Rectal smooth muscle tissue (tissue), 1 donor: Measurements from ENCODE around the gene KLHL25.
"Not testable (repeated sequence)": the region's sequence is repeated elsewhere in the genome, so short reads cannot be mapped to it uniquely, and the experiment has no call there.

Experiments
- H3K27ac ChIP-seq: one replicate; pipeline ENCODE4 v1.7.0; 2013; ENCODE audit warnings: low read depth, low read length, inconsistent platforms
- H3K27me3 ChIP-seq: one replicate; pipeline ENCODE4 v1.7.0; 2013; ENCODE audit warnings: low read length; ENCODE audit not compliant: control insufficient read depth, insufficient read depth
- H3K36me3 ChIP-seq: one replicate; pipeline ENCODE4 v1.7.0; 2013; ENCODE audit warnings: low read length; ENCODE audit not compliant: control insufficient read depth, insufficient read depth
- H3K4me1 ChIP-seq: one replicate; pipeline ENCODE4 v1.7.0; 2013; ENCODE audit warnings: low read length; ENCODE audit not compliant: control insufficient read depth, insufficient read depth
- H3K4me3 ChIP-seq: one replicate; pipeline ENCODE4 v1.7.0; 2013; ENCODE audit warnings: low read length
- H3K9ac ChIP-seq: one replicate; pipeline ENCODE4 v1.7.0; 2013; ENCODE audit warnings: low read length

Gene KLHL25

GRCh38 chr15:85796371-85796770 is 1.6 kb upstream of the KLHL25 start:
- not testable (repeated sequence) for H3K4me3 ChIP-seq, H3K9ac ChIP-seq, H3K36me3 ChIP-seq, H3K27ac ChIP-seq, H3K4me1 ChIP-seq, H3K27me3 ChIP-seq

- Histone ChIP-seq H3K36me3 (no peaks in the 10 kb centered on the region), H3K27ac (no peak overlapping the region), H3K27me3 (no peaks in the 10 kb centered on the region), H3K9ac (no peak overlapping the region), H3K4me1 (peaks cover 3% of the 10 kb centered on the region), H3K4me3 (peak overlapping the region; percentile 56)
Observed at GRCh38 chr15:85795337-85796305, 896 bp upstream of the KLHL25 start.

GRCh38 chr15:85793641-85794597 is 806 bp downstream of the KLHL25 start:
- peak overlapping the region; percentile 90 for H3K27ac ChIP-seq
- H3K27me3 ChIP-seq: no peaks in the 10 kb centered on the region
- peak overlapping the region; percentile 79 for H3K4me3 ChIP-seq
- H3K9ac ChIP-seq: peak overlapping the region; percentile 32
- peaks cover 3% of the 10 kb centered on the region for H3K4me1 ChIP-seq
- H3K36me3 ChIP-seq: no peaks in the 10 kb centered on the region

GRCh38 chr15:85792912-85793590 is 1.7 kb downstream of the KLHL25 start:
- Histone ChIP-seq H3K9ac (no peak overlapping the region), H3K4me1 (peaks cover 3% of the 10 kb centered on the region)

GRCh38 chr15:85792102-85792731 is 2.5 kb downstream of the KLHL25 start:
- Histone ChIP-seq H3K4me1 (peaks cover 3% of the 10 kb centered on the region), H3K36me3 (no peaks in the 10 kb centered on the region), H3K4me3 (no peak overlapping the region), H3K9ac (no peak overlapping the region), H3K27ac (no peak overlapping the region), H3K27me3 (no peaks in the 10 kb centered on the region)

More at GRCh38 chr15:85792912-85793590, 1.7 kb downstream of the KLHL25 start:
- peak overlapping the region; percentile 79 for H3K4me3 ChIP-seq
- H3K36me3 ChIP-seq: no peaks in the 10 kb centered on the region
- no peak overlapping the region for H3K27ac ChIP-seq
- no peaks in the 10 kb centered on the region for H3K27me3 ChIP-seq

- Histone ChIP-seq H3K4me3 (no peak overlapping the region), H3K9ac (no peak overlapping the region), H3K27me3 (no peaks in the 10 kb centered on the region), H3K36me3 (no peaks in the 10 kb centered on the region), H3K4me1 (peaks cover 12% of the 10 kb centered on the region), H3K27ac (no peak overlapping the region)
Observed at GRCh38 chr15:85789496-85789875, 5.2 kb downstream of the KLHL25 start.

- no peaks in the 10 kb centered on the region for H3K36me3 ChIP-seq
- no peak overlapping the region for H3K9ac ChIP-seq
- H3K27ac ChIP-seq: no peak overlapping the region
- H3K4me1 ChIP-seq: peaks cover 12% of the 10 kb centered on the region
- H3K27me3 ChIP-seq: no peaks in the 10 kb centered on the region
- no peak overlapping the region for H3K4me3 ChIP-seq
Observed at GRCh38 chr15:85788771-85789495, 5.8 kb downstream of the KLHL25 start.

GRCh38 chr15:85786781-85787114 is 8.0 kb downstream of the KLHL25 start:
- Histone ChIP-seq H3K36me3 (no peaks in the 10 kb centered on the region), H3K4me1 (peaks cover 9% of the 10 kb centered on the region), H3K27me3 (no peaks in the 10 kb centered on the region), H3K9ac (no peak overlapping the region), H3K4me3 (no peak overlapping the region), H3K27ac (no peak overlapping the region)

GRCh38 chr15:85785887-85786780 is 8.6 kb downstream of the KLHL25 start:
- Histone ChIP-seq H3K36me3 (no peaks in the 10 kb centered on the region), H3K27ac (no peak overlapping the region), H3K4me1 (peaks cover 9% of the 10 kb centered on the region), H3K4me3 (no peak overlapping the region), H3K27me3 (no peaks in the 10 kb centered on the region), H3K9ac (no peak overlapping the region)

GRCh38 chr15:85782064-85782463 is 12.7 kb downstream of the KLHL25 start:
- Histone ChIP-seq H3K4me3 (no peak overlapping the region), H3K27me3 (no peaks in the 10 kb centered on the region), H3K36me3 (no peaks in the 10 kb centered on the region), H3K27ac (no peak overlapping the region), H3K9ac (no peak overlapping the region), H3K4me1 (peaks cover 9% of the 10 kb centered on the region)
